Effector CD4-positive, alpha-beta T cell (primary cell): Measurements from ENCODE around the gene CIAO3.

Source experiments
- DNase-seq: peaks from one replicate; pipeline ENCODE4 v3.0.0-alpha.2; 2020

The CIAO3 gene

GRCh38 chr16:775236-775796 is 34.5 kb upstream of the CIAO3 start:
- no peak for DNase-seq

GRCh38 chr16:774086-775001 is 33.5 kb upstream of the CIAO3 start:
- no peak for DNase-seq

GRCh38 chr16:772959-773358 is 32.2 kb upstream of the CIAO3 start:
- no peak for DNase-seq

- DNase-seq: no peak
Measured at GRCh38 chr16:770411-770810, 29.6 kb upstream of the CIAO3 start.

- DNase-seq: no peak
Measured at GRCh38 chr16:769934-770333, 29.1 kb upstream of the CIAO3 start.

GRCh38 chr16:769184-769784 is 28.5 kb upstream of the CIAO3 start:
- no peak for DNase-seq

GRCh38 chr16:768428-768827 is 27.6 kb upstream of the CIAO3 start:
- no peak for DNase-seq

- no peak for DNase-seq
Measured at GRCh38 chr16:767743-768235, 27.0 kb upstream of the CIAO3 start.

- DNase-seq: no peak
Measured at GRCh38 chr16:766820-767640, 26.2 kb upstream of the CIAO3 start.

- no peak for DNase-seq
Measured at GRCh38 chr16:766008-766819, 25.4 kb upstream of the CIAO3 start.

- DNase-seq: no peak
Measured at GRCh38 chr16:765488-765865, 24.7 kb upstream of the CIAO3 start.

GRCh38 chr16:764848-765487 is 24.2 kb upstream of the CIAO3 start:
- DNase-seq: no peak

GRCh38 chr16:764184-764750 is 23.5 kb upstream of the CIAO3 start:
- no peak for DNase-seq

- DNase-seq: no peak
Measured at GRCh38 chr16:763369-764183, 22.8 kb upstream of the CIAO3 start.

GRCh38 chr16:762595-763268 is 21.9 kb upstream of the CIAO3 start:
- no peak for DNase-seq

GRCh38 chr16:761625-762513 is 21.1 kb upstream of the CIAO3 start:
- no peak for DNase-seq

- DNase-seq: no peak
Measured at GRCh38 chr16:760545-761343, 19.9 kb upstream of the CIAO3 start, which contains the start of gene MSLN. TSS of gene MSLN (plus strand) at chr16:760734. CDS start at chr16:762681, 1,947 bp downstream.

- DNase-seq: no peak
Measured at GRCh38 chr16:760065-760464, 19.3 kb upstream of the CIAO3 start.
